ENCODE results near the gene NRXN3.

Gene NRXN3

DNA sequence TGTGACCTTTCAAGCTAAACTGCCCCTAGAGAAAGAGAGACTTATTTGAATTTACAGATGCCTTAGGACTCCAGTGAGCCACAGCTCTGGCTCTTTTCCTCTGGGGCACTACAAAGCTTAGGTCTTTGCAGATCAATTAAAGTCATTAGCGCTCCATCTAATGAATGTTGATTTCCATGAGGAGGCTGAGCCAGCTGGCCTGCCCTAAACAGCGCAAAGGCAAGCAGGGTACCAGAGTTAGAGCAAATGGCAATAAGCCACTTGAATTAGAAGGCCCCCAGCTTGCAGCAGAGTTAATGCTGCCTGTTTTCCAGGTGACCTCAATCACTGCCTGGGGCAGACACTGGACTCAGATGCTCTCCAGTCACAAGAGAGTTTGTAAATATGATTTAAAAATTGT is 1345.8 kb downstream of the NRXN3 start:
- DNase-seq (ENCODE audit: low read depth, low spot score) = no peak

GRCh38 chr14:79525416-79525815 is 1355.2 kb downstream of the NRXN3 start:
- DNase-seq (ENCODE audit: low read depth, low spot score) = no peak

GRCh38 chr14:79528828-79529416 is 1358.7 kb downstream of the NRXN3 start:
- DNase-seq (ENCODE audit: low read depth, low spot score) = no peak

GRCh38 chr14:79530555-79530954 is 1360.4 kb downstream of the NRXN3 start:
- DNase-seq (ENCODE audit: low read depth, low spot score) = no peak

DNA sequence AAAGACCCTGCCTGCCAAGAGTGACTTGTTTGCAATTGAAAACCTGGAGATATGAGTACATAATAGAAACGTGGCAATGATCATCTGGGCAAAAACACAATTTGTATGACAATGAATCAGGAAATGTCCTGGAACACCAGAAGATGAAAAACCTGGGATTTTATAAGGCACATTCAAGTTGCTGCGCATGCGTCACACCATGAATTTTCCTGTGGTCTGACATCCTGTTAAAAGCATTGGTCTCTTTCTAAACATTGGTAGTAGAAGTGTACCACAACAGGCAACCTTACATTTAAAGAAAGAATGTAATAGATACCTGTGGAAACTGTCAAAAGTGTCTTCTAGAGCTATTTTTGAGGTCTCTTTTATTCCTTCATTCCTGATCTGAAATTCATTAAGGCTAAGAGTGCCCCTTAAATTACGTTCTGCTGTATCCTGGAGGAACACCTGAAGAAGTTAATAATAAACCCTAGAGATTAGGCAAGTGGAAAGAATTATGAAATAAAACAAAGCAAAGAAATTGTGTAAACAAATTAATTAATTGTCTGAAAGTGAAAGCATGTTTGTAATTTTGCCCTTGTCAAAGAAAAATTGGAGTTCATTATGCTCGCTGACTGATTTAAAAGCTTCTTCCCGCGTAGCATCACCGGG is 1364.7 kb downstream of the NRXN3 start:
- no peak for DNase-seq (ENCODE audit: low read depth, low spot score)

DNA sequence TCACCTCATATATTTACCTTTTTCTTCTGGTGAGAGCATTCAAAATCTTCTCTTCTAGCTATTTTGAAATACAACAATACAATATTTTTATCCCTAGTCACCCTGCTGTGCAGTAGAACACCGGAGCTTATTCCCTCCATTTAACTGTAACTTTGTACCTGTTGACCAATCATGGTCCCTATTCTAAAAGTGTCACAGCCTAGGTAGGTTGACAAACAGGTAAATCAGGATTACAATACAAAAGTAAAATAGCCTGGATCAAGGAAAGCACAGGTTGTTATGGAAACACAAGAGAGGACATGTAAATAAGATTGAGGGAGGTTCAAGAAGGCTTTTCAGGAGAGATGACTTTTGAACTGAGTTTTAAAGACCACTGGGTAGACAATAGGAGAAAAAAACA is 1370.2 kb downstream of the NRXN3 start:
- DNase-seq (ENCODE audit: low read depth, low spot score) = no peak

DNA sequence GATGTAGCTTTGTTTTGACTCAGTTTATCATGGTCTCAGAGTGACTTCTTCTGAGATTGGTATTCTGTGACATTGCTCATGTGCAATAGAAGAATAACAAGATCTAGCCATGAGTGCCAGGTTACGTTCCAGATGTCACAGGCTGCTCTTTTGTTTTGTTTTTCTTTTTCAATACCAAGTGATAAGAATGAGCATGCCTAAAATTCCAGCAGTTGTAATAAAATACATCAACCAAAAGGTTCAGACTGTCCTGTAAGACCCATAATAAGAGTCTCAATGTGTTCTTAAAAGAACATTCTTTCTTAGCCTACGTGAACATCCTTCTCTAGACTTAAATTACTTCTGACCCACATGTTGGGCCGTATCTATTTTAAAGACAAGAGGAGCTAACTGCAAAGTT is 1371.9 kb downstream of the NRXN3 start:
- peak; percentile 39 for DNase-seq (ENCODE audit: low read depth, low spot score)

GRCh38 chr14:79543348-79543747 is 1373.2 kb downstream of the NRXN3 start:
- no peak for DNase-seq (ENCODE audit: low read depth, low spot score)

DNA sequence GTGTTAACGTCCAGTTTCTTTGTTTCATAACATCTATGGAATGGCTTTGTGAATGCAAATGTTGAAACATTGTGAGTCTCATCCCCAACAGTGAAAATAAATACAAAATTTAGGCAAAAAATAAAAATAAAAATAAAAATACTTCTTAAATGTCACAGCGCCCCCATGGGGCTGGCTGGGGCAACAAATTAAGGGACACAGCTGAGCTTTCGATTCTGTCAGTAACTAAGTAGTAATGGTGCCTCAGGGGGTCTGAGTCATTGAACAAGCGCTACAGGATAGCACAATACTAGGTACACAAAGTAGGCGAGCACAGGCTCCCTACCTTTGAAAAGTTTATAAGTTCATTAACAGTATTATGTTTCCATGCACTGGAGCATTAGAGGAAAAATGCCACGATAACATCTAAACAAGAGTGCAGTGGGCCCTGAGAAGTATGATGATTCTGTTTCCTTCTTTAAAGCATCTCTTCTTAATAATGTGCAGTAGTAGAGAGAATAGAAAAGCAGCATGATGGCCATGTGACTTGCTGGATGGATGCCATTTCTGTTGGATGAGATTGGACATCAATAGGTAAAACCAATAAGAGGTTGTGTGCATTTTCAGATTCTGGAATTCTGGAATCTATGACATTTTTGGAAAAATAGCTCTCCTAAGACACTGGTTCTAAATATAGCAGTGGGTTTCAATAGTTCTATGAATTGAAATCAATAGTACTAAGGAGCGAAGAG is 1374.0 kb downstream of the NRXN3 start:
- DNase-seq (ENCODE audit: low read depth, low spot score) = peak; percentile 70

DNA sequence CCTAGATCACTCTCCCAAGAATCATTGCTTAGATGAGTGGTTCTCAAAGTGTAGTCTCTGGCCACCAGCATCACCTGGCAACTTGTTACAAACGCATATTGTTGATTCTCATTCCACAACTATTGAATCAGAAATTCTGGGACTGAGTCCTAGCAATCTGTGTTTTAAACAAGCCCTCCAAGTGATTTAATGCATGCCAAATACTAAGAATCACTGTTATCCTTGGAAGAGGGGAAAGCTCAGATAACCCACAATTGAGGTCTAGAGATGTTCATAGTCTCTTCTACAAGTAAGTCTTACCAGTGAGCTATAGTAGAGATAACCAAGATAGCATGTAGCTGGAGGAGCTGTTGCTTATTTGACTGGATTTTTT is 1374.5 kb downstream of the NRXN3 start:
- peak; percentile 83 for DNase-seq (ENCODE audit: low read depth, low spot score)

DNA sequence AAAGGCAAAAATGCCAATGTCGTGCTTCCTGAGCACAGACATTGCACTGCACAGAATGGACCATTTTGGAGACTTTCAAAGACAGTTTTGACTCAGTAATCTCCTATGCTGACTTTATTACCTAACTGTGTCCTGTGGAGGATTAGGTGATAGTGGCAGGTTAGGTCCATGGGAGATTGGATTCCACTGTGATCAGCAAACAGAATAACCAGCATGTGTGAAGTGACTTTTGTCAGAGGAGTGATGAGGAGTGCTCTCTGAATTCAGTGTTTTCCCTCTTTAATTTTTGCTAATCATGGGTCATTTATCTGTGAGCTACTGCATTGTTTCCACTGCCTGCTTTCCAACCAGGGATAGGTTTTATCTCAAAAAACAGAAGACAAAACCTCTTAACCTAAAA is 1378.7 kb downstream of the NRXN3 start:
- DNase-seq (ENCODE audit: low read depth, low spot score) = no peak

- DNase-seq (ENCODE audit: low read depth, low spot score) = no peak
Measured at GRCh38 chr14:79549515-79549914, 1379.3 kb downstream of the NRXN3 start.

DNA sequence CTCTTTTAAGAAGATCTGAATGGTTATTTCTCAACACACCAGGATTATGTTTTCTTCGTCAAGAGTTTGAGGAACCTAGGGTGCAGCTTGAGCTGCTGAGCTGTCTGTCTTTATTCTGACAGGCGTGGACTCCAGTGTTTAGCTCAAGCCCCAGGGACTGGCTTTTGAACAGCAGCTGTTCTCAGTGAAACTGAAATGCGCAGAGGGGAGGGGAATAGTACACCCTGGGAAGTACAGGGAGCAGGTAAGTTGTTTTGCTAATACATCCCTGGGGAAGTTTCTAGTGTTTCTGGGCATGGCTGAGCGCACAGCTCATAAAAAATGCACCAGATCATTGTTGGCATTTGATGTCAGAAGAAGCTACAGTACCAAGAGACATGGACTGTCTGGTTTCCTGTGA is 1381.3 kb downstream of the NRXN3 start:
- DNase-seq (ENCODE audit: low read depth, low spot score) = no peak

DNA sequence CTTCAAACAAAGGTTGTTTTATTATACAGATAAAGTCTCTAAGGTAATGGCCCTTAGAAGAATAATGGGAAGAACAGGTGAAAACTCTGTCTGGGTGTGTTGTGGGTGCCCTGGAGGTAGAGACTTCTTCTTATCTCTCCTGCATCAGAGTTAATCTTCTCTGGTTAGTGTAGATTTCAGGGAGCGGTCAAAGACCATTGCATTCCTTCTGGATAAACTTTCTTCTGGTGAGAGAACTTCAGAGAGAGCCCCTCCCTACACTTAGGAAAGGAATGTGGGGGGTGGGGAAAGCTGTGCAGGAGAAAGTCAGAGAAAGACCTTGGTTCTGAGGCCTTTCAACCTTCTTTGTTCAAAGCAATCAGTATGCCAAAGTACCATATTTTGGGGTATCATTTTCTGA is 1382.6 kb downstream of the NRXN3 start:
- DNase-seq (ENCODE audit: low read depth, low spot score) = peak; percentile 49

- DNase-seq (ENCODE audit: low read depth, low spot score) = no peak
Measured at GRCh38 chr14:79554816-79555215, 1384.6 kb downstream of the NRXN3 start.

DNA sequence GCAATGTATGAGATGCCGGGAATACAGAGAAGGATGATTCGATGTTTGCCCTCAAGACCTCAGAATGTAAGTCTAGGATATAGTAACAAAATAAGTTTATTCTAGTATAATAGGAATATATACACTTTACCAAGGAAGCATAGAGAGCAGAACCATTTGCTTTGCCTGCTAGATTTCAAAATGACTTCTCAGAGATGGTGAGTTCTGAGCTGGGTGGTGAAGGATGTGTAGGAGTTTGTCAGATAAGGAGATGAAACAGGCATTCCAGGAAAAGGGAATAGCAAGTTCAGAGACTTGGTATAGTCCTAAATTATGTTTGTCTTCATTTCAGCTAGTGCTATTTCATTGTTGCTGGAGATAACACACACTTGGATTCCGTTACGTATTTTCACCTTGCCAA is 1385.3 kb downstream of the NRXN3 start:
- no peak for DNase-seq (ENCODE audit: low read depth, low spot score)

- DNase-seq (ENCODE audit: low read depth, low spot score) = no peak
Measured at GRCh38 chr14:79557309-79557708, 1387.1 kb downstream of the NRXN3 start.

DNA sequence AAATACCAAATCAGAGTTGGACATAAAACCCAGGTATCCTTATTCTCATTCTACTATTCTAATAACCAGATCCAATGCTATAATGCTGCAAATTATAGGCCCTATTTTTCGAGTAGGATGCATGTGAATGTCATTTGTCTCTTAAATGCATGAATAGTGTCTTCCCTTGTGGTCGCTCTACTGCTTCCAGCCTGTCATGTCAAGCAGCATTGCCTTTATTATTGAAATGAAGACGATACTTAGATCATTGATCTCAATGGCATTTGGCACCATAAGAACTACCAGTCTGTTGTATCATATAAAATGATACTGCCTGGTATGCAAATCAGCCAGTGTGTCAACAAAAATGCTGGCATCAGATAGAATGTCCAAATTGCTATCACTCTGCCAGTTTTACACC is 1392.0 kb downstream of the NRXN3 start:
- DNase-seq (ENCODE audit: low read depth, low spot score) = no peak

DNA sequence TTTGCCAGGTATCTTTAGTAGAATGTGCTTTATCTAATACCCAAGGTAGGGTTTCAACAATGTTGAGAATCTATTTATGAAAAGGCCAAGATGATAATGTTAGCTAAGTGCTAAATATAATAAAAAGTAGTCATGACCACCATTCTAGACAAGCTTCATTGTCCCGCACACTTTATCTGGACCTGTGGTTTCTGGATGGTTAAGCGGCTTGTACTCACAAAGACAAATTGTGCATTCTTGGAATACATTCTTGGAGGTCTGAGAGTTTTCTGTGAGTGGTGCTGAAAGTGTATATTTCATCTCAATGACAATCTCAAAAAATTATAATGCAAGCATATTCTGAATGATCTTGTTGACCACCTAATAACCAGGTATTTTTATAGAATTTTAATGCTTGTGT is 1394.2 kb downstream of the NRXN3 start:
- peak; percentile 82 for DNase-seq (ENCODE audit: low read depth, low spot score)

- DNase-seq (ENCODE audit: low read depth, low spot score) = no peak
Measured at GRCh38 chr14:79567306-79567705, 1397.1 kb downstream of the NRXN3 start.

DNA sequence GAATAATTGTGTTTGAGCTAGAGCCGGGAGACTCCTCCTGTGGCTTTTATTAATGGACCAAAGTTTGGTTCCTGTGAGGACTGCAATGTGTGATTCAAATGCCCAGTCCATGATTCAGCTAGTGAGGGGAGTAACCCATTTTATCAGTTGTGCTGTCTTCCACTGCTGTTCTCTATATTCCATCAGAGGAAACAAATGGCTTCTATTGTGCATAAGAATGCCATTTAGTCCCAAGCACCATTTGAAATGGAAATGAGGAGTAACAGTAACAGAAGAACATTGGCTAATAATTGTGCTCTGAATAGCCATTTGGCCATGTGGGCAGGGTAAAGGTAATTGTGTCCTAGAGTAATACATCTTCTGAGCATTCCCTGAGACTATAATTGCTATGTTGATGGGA is 1398.4 kb downstream of the NRXN3 start:
- DNase-seq (ENCODE audit: low read depth, low spot score) = peak; percentile 74

DNA sequence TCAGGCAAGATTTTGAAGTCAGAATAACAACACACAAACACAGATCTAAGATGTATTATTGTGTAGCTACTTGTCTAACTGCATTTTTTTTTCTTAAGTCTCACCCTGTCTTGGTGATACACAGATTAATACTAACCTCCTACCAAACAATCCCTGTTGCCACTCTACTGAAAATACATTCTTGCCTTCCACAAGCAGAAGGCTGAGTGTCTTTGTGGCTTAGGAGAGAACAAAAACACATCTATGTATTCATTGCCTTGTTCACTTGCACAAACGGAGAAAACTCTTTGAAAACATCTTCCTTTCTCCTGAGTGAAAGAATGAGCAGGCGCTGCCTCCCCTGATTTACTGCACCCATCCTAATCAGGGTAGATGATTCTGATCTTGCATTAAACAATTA is 1398.9 kb downstream of the NRXN3 start:
- DNase-seq (ENCODE audit: low read depth, low spot score) = peak; percentile 46

GRCh38 chr14:79570648-79571047 is 1400.5 kb downstream of the NRXN3 start:
- DNase-seq (ENCODE audit: low read depth, low spot score) = no peak

Measured in astrocyte of the hippocampus (primary cell).